ENCODE measurements around the gene KSR1.

The KSR1 gene

DNA sequence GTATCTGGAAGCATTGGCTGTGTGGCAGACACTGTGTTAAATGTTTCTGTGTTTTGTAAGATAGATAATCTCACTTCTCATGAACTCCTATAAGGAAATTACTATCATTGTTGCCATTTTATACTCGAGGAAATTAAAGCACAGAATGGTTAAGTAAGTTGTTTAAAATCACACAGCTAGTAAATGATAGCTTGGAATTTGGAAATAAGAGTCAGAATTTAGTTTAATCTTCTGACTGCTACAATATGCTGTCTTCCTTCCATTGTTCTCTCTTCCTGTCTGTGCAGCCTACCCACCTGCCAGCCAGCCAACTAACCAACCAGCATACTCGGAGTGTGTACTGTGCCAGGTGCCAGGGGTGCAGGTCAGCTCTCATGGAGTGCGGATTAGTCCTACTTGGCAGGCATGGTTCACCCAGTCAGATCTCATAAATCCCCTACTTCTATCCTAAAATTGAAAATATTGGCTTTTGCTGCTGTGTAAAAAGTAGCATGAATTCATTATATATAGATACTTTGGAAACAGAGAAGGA, 94.8 kb downstream of the KSR1 start:
- DNase-seq (ENCODE audit: low spot score), result no peak

DNA sequence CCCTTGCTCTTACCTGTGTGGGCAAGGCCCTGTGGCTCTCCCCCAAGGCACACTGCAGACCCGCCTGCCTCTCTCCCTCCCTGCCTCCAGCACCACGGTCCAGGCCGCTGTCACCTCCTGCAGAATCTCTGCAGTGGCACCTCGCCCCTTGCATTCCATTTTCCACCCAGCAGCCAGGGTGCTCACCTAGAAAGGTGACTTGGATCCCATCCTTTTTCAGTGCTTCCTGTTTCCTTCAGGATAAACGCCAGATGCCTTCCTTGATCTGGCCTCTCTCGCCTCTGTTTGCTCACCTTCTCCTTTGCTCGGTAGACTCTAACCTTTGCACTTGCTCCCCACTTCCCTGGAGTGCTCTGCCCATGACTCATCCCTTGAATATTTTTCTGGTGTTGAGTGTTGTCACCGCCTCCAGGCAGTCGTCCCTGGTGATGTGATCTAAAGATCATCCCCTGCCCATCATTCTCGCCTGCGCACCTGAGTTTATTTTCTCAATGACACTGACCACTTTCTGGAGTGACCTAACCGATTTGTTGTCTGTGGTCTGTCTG, 95.5 kb downstream of the KSR1 start:
- no peak for DNase-seq (ENCODE audit: low spot score)

GRCh38 chr17:27552276-27552732, 96.1 kb downstream of the KSR1 start:
- no peak for DNase-seq (ENCODE audit: low spot score)

GRCh38 chr17:27553019-27553511, 96.8 kb downstream of the KSR1 start:
- no peak for DNase-seq (ENCODE audit: low spot score)

DNA sequence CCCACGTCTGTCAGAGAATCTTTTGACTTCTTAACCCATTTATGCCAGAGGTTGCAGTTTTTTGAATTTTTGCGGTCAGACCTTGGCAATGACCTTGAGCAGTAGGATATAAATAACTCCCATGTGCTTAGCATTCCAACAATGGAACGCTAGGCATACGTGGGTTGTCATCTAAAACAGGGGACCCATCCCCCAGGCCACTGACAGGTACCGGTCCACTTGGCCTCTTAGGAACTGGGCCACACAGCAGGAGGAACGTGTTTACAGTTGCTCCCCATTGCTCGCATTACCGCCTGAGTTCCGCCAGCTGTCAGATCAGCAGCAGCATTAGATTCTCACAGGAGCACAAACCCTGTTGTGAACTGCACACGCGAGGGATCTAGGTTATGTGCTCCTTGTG, 97.9 kb downstream of the KSR1 start:
- DNase-seq (ENCODE audit: low spot score), result no peak

- DNase-seq (ENCODE audit: low spot score), result no peak
Observed at GRCh38 chr17:27554911-27555310, 98.7 kb downstream of the KSR1 start.

GRCh38 chr17:27555339-27555738, 99.1 kb downstream of the KSR1 start:
- no peak for DNase-seq (ENCODE audit: low spot score)

- no peak for DNase-seq (ENCODE audit: low spot score)
Observed at GRCh38 chr17:27558341-27558740, 102.1 kb downstream of the KSR1 start.

DNA sequence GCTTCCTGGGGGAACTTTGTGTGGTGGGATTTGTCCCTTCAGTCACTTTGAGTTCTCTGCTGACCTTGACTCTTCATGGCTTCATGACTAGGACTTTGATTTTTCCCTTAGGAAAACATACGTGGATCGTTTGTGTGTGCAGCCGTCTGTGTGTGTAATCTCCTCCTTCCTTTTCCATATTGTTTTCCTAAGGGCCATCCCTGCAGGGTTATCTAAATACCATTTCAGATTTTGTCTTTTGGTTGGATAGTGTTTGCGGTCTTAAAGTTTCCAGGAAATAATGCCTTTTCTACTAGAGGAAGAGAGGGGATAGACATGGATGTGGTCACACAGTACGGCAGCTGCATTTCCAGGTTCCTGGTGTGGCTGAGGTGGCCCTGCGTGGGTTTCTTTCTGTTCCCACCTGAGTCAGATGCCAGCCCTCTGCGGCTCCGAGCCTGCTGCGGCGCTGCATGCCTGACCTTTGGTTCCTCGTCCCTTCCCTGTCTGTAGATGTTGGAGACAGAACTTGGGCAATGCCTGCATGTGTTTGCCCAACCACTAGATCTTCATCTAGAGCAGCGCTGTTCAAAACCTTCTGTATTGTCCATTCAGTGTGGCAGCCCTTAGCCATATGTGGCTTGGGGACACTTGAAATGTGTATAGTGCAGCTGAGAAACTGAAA, 102.7 kb downstream of the KSR1 start:
- no peak for DNase-seq (ENCODE audit: low spot score)

DNA sequence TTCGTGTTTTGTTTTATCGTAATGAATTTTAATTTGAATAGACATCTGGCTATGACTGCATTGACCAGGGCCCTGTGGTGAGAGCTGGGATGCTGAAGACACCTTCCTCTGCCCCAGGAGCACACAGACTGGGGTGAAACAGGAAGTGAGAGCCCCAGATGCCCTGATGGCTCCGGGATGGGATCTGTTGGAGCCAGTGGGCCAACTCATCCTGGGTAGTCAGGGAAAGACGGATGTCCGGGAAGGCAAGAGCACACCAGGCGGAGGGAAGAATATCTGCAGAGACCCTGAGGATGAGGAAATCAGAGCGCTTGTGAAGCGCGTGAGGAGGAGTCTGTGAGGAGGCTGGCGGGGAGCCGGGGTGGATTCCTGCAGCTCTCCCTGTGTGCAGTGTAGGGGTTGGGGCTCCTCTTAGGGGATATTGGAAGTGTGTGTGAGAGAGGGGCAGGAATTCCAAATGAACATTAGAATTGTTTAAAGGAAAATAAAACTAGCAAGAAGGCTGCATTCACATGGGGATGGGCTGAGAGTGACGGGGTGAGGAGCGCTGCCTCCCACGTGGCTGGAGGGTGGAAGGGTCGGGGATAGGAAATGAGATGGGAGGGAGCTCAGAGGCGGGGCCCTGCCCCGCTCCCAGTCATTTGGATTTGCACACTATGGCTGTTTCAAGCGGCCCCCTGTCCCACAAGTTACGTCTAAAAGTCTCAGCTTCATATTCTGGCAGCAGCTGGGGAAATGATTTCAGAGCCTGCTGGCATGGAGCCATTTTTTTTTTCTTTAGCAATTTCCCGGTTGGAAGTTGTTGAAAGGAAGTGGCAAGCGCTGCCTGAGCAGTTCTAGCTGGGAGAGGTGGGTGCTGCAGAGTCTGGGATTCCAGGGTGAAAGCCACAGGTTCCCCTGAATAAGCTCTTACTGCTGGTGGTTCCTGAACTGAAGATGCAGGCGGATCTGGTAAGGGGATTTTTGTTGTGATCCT, 103.5 kb downstream of the KSR1 start:
- no peak for DNase-seq (ENCODE audit: low spot score)

GRCh38 chr17:27560668-27561067, 104.4 kb downstream of the KSR1 start:
- no peak for DNase-seq (ENCODE audit: low spot score)

- no peak for DNase-seq (ENCODE audit: low spot score)
Observed at GRCh38 chr17:27562777-27563455, 106.7 kb downstream of the KSR1 start.

DNA sequence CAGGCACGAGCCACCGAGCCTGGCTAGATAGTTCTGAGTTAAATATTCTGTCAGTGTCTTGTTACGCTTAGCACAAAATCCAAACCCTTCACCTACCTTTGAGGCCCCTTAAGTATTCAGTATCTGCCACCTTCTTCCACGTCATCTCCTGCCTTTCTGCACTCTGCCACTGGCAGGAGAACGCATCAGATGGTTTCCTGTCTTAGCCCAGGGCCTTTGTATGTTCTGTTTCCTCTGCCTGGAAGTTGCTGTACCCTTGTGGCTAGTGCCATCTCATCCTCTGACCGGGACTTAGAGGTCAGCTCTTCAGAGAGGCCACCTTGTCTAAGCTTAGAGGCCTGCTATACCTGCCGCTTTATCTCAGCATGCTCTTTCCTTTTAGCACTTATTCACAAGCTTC, 107.3 kb downstream of the KSR1 start:
- DNase-seq (ENCODE audit: low spot score), result no peak

GRCh38 chr17:27564463-27564862, 108.2 kb downstream of the KSR1 start:
- no peak for DNase-seq (ENCODE audit: low spot score)

- DNase-seq (ENCODE audit: low spot score), result no peak
Observed at GRCh38 chr17:27565874-27566670, 109.8 kb downstream of the KSR1 start.

- DNase-seq (ENCODE audit: low spot score), result no peak
Observed at GRCh38 chr17:27566671-27567562, 110.7 kb downstream of the KSR1 start.

GRCh38 chr17:27567563-27567859, 111.3 kb downstream of the KSR1 start:
- DNase-seq (ENCODE audit: low spot score), result no peak

GRCh38 chr17:27568216-27568615, 112.0 kb downstream of the KSR1 start:
- no peak for DNase-seq (ENCODE audit: low spot score)

DNA sequence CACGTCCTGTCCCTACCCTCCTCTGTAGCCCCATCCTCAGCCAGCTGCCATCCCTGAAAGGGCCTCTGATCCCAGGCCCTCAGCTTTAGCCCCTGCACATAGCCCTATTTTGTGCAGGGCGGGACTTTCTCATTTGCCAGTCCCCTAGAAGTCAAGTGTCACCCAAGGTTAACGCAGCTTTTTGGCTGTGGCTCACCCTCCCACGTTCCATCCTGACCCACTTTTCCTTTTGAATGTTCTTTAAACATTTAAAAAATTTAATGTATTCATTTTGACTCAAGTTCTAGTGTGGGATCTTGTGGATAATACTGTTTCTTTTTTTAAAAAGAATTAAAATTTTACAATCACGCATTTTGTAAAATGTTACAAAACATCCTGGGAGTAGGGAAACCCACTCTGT, 112.6 kb downstream of the KSR1 start:
- no peak for DNase-seq (ENCODE audit: low spot score)

DNA sequence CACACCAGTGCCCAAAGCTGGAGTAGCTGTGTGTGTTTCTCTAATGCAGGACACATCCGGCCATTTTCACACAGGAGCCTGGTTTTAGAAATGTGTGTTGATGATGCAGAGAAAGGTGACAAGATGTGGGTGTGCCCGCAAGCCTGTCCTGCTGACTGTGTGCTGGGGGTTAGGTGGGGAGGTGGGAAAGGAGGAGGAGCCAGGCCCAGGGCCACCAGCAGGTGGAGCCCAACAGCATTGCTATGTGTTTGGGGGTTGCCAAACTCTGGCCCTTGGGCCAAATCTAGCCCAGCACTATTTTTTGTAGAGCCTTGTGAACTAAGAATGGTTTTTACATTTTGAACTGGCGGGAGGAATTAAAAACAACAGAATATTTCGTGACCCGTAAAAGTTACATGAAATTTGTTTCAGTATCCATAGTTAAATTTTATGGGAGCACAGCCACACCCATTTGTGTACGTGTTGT, 113.0 kb downstream of the KSR1 start:
- peak; percentile 57 for DNase-seq (ENCODE audit: low spot score)

All from activated CD4-positive, alpha-beta T cell treated with anti-CD3 and anti-CD28 coated beads, Interleukin-2, Interleukin-4, amounts not matched to agents 100 ng/mL and 50 ng/mL, durations not matched to agents 16 hours and 8 hours (primary cell).